Measurements from ENCODE around the gene BDKRB1.

DNA sequence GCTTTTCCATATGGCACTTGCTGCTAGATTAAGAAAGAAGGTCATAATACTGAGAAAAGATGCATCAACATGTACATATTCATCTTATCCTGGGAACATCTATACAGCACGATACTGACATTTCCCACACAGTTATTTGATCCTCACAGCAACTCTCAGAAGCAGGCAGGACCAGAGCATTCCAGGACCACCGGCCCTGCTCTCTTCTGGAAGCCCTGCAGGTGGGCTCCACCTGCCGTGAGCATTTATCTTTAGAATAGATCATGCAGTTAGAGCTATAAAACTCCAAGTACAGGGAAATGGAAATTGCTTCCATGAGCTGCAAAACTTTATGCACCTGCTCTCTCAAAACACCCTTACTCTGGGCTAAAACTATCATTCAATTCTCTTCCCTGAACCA, 5.5 kb upstream of the BDKRB1 start:
- TF ChIP-seq, protein P1, sequence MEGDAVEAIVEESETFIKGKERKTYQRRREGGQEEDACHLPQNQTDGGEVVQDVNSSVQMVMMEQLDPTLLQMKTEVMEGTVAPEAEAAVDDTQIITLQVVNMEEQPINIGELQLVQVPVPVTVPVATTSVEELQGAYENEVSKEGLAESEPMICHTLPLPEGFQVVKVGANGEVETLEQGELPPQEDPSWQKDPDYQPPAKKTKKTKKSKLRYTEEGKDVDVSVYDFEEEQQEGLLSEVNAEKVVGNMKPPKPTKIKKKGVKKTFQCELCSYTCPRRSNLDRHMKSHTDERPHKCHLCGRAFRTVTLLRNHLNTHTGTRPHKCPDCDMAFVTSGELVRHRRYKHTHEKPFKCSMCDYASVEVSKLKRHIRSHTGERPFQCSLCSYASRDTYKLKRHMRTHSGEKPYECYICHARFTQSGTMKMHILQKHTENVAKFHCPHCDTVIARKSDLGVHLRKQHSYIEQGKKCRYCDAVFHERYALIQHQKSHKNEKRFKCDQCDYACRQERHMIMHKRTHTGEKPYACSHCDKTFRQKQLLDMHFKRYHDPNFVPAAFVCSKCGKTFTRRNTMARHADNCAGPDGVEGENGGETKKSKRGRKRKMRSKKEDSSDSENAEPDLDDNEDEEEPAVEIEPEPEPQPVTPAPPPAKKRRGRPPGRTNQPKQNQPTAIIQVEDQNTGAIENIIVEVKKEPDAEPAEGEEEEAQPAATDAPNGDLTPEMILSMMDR (conservative IDR thresholded peaks at IDR 0.05 in 1 of 2, IDR thresholded peaks at IDR 0.05 in 1 of 2; ENCODE audit: low read depth in 1 of 2, low read length in 2 of 2), result no peak
- TF ChIP-seq EZH2 (IDR thresholded peaks at IDR 0.05; ENCODE audit: low read length, missing control alignments), result no peak

Measured in fibroblast of lung (primary cell).